Body of pancreas (tissue), 4 donors: Measurements from ENCODE around the gene SMTNL2.
A peak's percentile ranks its signal among the peaks of the same experiment; 100 is the strongest.

ENCODE experiments used
- POLR2A ChIP-seq, 3 donors: fragments of 450-650 bp; IDR thresholded peaks; one replicate each; pipeline ENCODE4 v1.6.1; 2016; ENCODE audit warnings: antibody characterized with exemption in 3 of 3, mild to moderate bottlenecking in 2 of 3
- TF ChIP-seq, protein P1 (sequence below), 7 experiments: fragments of 450-650 bp in 4 of 7; fragments of 200-600 bp in 3 of 7; sonication (generic) in 3 of 7; IDR thresholded peaks; one replicate each; pipeline ENCODE4 v1.5.1; 2016 to 2019; ENCODE audit warnings: antibody characterized with exemption in 7 of 7

DNA sequence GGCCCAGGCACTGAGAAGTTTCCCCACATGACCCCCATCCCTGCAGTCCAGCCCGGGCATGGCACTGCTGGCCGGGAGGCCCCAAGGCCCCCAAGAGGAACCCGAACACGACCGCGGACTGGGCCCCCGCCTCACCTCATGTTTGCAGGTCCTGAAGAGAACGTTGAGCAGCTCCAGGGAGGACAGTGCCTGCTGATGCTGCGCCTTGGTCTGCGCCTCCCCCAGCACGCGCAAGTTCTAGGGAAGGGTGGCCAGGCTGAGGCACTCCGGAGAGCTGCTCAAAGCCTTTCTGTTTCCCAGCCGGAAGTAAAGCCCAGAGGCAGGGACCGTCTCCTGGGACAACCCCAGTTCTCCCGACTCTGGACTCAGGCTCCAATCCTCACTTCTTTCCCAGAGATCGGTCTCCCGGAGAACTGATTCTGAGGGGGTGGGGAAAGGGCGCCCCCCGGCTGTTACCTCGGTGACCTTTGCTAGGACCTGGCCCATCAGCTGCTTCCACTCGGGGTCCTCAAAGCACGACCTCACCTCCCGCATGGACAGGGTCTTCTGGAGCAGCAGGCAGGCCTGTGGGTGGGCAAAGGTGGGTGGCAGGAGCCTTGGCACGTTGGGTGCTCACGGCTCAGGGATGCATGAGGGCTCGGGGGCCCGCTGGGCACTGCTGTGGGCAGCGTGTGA is 42.9 kb upstream of the SMTNL2 start:
- TF ChIP-seq, protein P1, sequence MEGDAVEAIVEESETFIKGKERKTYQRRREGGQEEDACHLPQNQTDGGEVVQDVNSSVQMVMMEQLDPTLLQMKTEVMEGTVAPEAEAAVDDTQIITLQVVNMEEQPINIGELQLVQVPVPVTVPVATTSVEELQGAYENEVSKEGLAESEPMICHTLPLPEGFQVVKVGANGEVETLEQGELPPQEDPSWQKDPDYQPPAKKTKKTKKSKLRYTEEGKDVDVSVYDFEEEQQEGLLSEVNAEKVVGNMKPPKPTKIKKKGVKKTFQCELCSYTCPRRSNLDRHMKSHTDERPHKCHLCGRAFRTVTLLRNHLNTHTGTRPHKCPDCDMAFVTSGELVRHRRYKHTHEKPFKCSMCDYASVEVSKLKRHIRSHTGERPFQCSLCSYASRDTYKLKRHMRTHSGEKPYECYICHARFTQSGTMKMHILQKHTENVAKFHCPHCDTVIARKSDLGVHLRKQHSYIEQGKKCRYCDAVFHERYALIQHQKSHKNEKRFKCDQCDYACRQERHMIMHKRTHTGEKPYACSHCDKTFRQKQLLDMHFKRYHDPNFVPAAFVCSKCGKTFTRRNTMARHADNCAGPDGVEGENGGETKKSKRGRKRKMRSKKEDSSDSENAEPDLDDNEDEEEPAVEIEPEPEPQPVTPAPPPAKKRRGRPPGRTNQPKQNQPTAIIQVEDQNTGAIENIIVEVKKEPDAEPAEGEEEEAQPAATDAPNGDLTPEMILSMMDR (IDR thresholded peaks at IDR 0.05) = peak in 1 of 7 experiments; percentile 13
- TF ChIP-seq POLR2A (IDR thresholded peaks at IDR 0.05) = no peak
